Upper lobe of right lung (tissue), 1 donor: Measurements from ENCODE around the gene OR11L1. TPM values are rescaled to one million over a fixed set of nuclear protein-coding genes. Genes with fewer than 3 reads are reported as not detected.

Experiments
- ATAC-seq: fragments of 200-7000 bp; cut with Tn5 transposase; one replicate; pipeline ENCODE4 v1.9.1; 2020; ENCODE audit warnings: mild to moderate bottlenecking, moderate library complexity
- DNase-seq: peaks from one replicate; pipeline ENCODE4 v3.0.0-alpha.2; 2020
- H3K27ac ChIP-seq: fragments of 200-600 bp; one replicate; pipeline ENCODE4 v1.8.0; 2022
- H3K27me3 ChIP-seq: fragments of 200-600 bp; one replicate; pipeline ENCODE4 v1.8.0; 2022; ENCODE audit warnings: mild to moderate bottlenecking
- H3K36me3 ChIP-seq: fragments of 200-600 bp; one replicate; pipeline ENCODE4 v1.8.0; 2022
- H3K4me1 ChIP-seq: fragments of 200-600 bp; one replicate; pipeline ENCODE4 v1.8.0; 2022
- H3K4me3 ChIP-seq: fragments of 200-600 bp; one replicate; pipeline ENCODE4 v1.8.0; 2022; ENCODE audit warnings: mild to moderate bottlenecking
- H3K9me3 ChIP-seq: fragments of 200-600 bp; one replicate; pipeline ENCODE4 v1.8.0; 2022
- CTCF ChIP-seq: fragments of 200-600 bp; IDR thresholded peaks from one replicate; pipeline ENCODE4 v1.8.0; 2022; ENCODE audit warnings: antibody characterized with exemption
- intact Hi-C: fragments of 100-400 bp; cut with DNase I; formaldehyde crosslinking; loops from one replicate; pipeline ENCODE4 v1.11.0; 2022
- long read RNA-seq: library from polyadenylated mRNA; unstranded; transcript quantifications from one replicate; pipeline ENCODE4 v2.0.0, GENCODE V29; 2021
- total RNA-seq: library from RNA; stranded (reverse); fragmentation: NEBNext Ultra II Directional; extraction: Animal tissue kit (Norgen Biotek cat#: 25700); gene quantifications from one replicate; pipeline ENCODE4 v1.2.1, GENCODE V29; 2021
- donor health status: DM: no; HTN: yes; CAD: no; lungs with severe emphysema.

The OR11L1 gene
- total RNA-seq: not detected
- long read RNA-seq: 0 reads

GRCh38 chr1:247841796-247842195 lies at the start of gene OR11L1:
Gene OR11L1 (minus strand): TSS chr1:247841896. CDS start chr1:247841896, 0 bp downstream.
- no peaks in the 10 kb centered on the region for H3K4me1 ChIP-seq
- intact Hi-C loops: no loop called here
- no peak for DNase-seq
- no peaks in the 10 kb centered on the region for H3K9me3 ChIP-seq
- ATAC-seq: no peak
- H3K4me3 ChIP-seq: no peak within 1 kb of the TSS
- H3K27me3 ChIP-seq: no peaks in the 10 kb centered on the region
- no peak for TF ChIP-seq CTCF
- no peak within 1 kb of the TSS for H3K27ac ChIP-seq
- H3K36me3 ChIP-seq: no peaks in the 10 kb centered on the region

- TF ChIP-seq CTCF: no peak
- Histone ChIP-seq H3K4me1 (no peaks in the 10 kb centered on the region), H3K27me3 (no peaks in the 10 kb centered on the region), H3K9me3 (no peaks in the 10 kb centered on the region), H3K4me3 (no peak overlapping the region), H3K36me3 (no peaks in the 10 kb centered on the region), H3K27ac (no peak overlapping the region)
- ATAC-seq (peak; percentile 35), DNase-seq (no peak)
- intact Hi-C loops: no loop called here
These were observed 43.2 kb upstream of the OR11L1 start for GRCh38 chr1:247884797-247885413.

- Histone ChIP-seq H3K27me3 (no peaks in the 10 kb centered on the region), H3K27ac (no peak overlapping the region), H3K4me1 (no peaks in the 10 kb centered on the region), H3K9me3 (no peaks in the 10 kb centered on the region), H3K4me3 (no peak overlapping the region), H3K36me3 (no peaks in the 10 kb centered on the region)
- no peak for DNase-seq
- TF ChIP-seq CTCF: no peak
- no peak for ATAC-seq
- intact Hi-C loops: no loop called here
These were observed 41.6 kb upstream of the OR11L1 start for GRCh38 chr1:247883346-247883745.

- DNase-seq (no peak), ATAC-seq (no peak)
- no peaks in the 10 kb centered on the region for H3K27me3 ChIP-seq
- no peaks in the 10 kb centered on the region for H3K4me1 ChIP-seq
- H3K9me3 ChIP-seq: no peaks in the 10 kb centered on the region
- H3K4me3 ChIP-seq: no peak overlapping the region
- H3K27ac ChIP-seq: no peak overlapping the region
- no peak for TF ChIP-seq CTCF
- intact Hi-C loops: no loop called here
- H3K36me3 ChIP-seq: no peaks in the 10 kb centered on the region
These were observed 23.7 kb upstream of the OR11L1 start for GRCh38 chr1:247865416-247865815.

- H3K27me3 ChIP-seq: no peaks in the 10 kb centered on the region
- no peaks in the 10 kb centered on the region for H3K9me3 ChIP-seq
- TF ChIP-seq CTCF: no peak
- intact Hi-C loops: no loop called here
- no peak overlapping the region for H3K4me3 ChIP-seq
- H3K36me3 ChIP-seq: no peaks in the 10 kb centered on the region
- no peak overlapping the region for H3K27ac ChIP-seq
- ATAC-seq (no peak), DNase-seq (no peak)
- no peaks in the 10 kb centered on the region for H3K4me1 ChIP-seq
These were observed 22.9 kb upstream of the OR11L1 start for GRCh38 chr1:247864644-247865043.

GRCh38 chr1:247862756-247863155 lies 21.1 kb upstream of the OR11L1 start:
- no peak overlapping the region for H3K4me3 ChIP-seq
- H3K27me3 ChIP-seq: peaks cover 5% of the 10 kb centered on the region
- ATAC-seq (no peak), DNase-seq (no peak)
- intact Hi-C loops: no loop called here
- H3K36me3 ChIP-seq: no peaks in the 10 kb centered on the region
- TF ChIP-seq CTCF: no peak
- H3K9me3 ChIP-seq: no peaks in the 10 kb centered on the region
- no peak overlapping the region for H3K27ac ChIP-seq
- H3K4me1 ChIP-seq: no peaks in the 10 kb centered on the region
